Aorta (tissue), 5 donors: Measurements from ENCODE around the gene TNIP1. TPM values are rescaled to one million over a fixed set of nuclear protein-coding genes. Genes with fewer than 3 reads are reported as not detected.

ENCODE experiments used
- ATAC-seq: fragments of 200-7000 bp; cut with Tn5 transposase; one replicate; pipeline ENCODE4 v1.9.1; 2022; ENCODE audit warnings: moderate library complexity; ENCODE audit not compliant: low FRiP score
- DNase-seq, 2 donors: peaks; one replicate each; pipeline ENCODE4 v3.0.0-alpha.2; 2020
- H3K27ac ChIP-seq, 2 donors: one replicate each; pipeline ENCODE4 v1.5.1; 2013; ENCODE audit warnings: low read length in 2 of 2, mild to moderate bottlenecking in 2 of 2, moderate library complexity in 2 of 2, control low read depth in 1 of 2, inconsistent platforms in 1 of 2, low read depth in 1 of 2
- H3K27me3 ChIP-seq, 2 donors: one replicate each; pipeline ENCODE4 v1.6.1; 2013; ENCODE audit warnings: control low read depth in 1 of 2, low read length in 1 of 2, mild to moderate bottlenecking in 1 of 2, moderate library complexity in 1 of 2; ENCODE audit not compliant: insufficient read depth in 2 of 2, control insufficient read depth in 1 of 2
- H3K36me3 ChIP-seq, 2 donors: one replicate each; pipeline ENCODE4 v1.6.1; 2013; ENCODE audit warnings: control low read depth in 1 of 2, low read length in 1 of 2, mild to moderate bottlenecking in 1 of 2; ENCODE audit not compliant: insufficient read depth in 2 of 2, control insufficient read depth in 1 of 2
- H3K4me1 ChIP-seq, 2 donors: one replicate each; pipeline ENCODE4 v1.6.1; 2013; ENCODE audit warnings: low read length in 2 of 2, control low read depth in 1 of 2, mild to moderate bottlenecking in 1 of 2, moderate library complexity in 1 of 2; ENCODE audit not compliant: insufficient read depth in 2 of 2, control insufficient read depth in 1 of 2
- H3K4me3 ChIP-seq, 2 donors: one replicate each; pipeline ENCODE4 v1.5.1; 2013; ENCODE audit warnings: low read length in 2 of 2, control low read depth in 1 of 2, mild to moderate bottlenecking in 1 of 2
- H3K9me3 ChIP-seq: one replicate; pipeline ENCODE4 v1.6.1; 2013; ENCODE audit warnings: mild to moderate bottlenecking, low read length; ENCODE audit not compliant: control insufficient read depth
- WGBS, 2 donors: extraction: QIAGEN DNeasy Blood & Tissue Kit; methylation state at CpG; one replicate each; pipeline ENCODE4 v1.1.7; 2013; 5-methylcytosine and 5-hydroxymethylcytosine counted together
- intact Hi-C, 2 donors: fragments of 100-400 bp; cut with DNase I; formaldehyde crosslinking; loops; one replicate each; pipeline versions ENCODE4 v1.14.2 to v1.15.0; 2022
- polyA plus RNA-seq, 2 donors: library from polyadenylated mRNA; stranded (reverse); fragments of 200-250 nt; gene quantifications; one replicate each; pipeline ENCODE4 v1.2.3, GENCODE V29; 2013
- total RNA-seq, 2 donors: library from RNA; stranded (reverse); fragmentation: NEBNext Ultra II Directional; extraction: Animal tissue kit (Norgen Biotek cat#: 25700); gene quantifications; one replicate each; pipeline ENCODE4 v1.2.1, GENCODE V29; 2021
- donor health status: healthy with polysubstance abuse.
- donor health status: Bipolar disorder and iron deficiency.
- donor health status: DM: no; HTN: no; CAD: no.
- donor health status: DM: no; HTN: no; CAD: no.
- donor health status: DM: yes; HTN: yes; CAD: no.

The TNIP1 gene
- total and polyA plus RNA-seq, 4 donors, result 63.3 to 105 (median 81.8) TPM

- DNase-seq, result peak in 1 of 2 donors; percentile 72
- peak; percentile 71 for ATAC-seq
- intact Hi-C loops, result no loop called here
- peak overlapping the region in 1 of 2 donors; percentile 10 for H3K27ac ChIP-seq
- peaks cover 2 to 3% of the 10 kb centered on the region in 2 donors for H3K36me3 ChIP-seq
- WGBS, 2 donors, result 54 to 58% methylated on average over 11 of the region's 11 CpGs
- no peaks in the 10 kb centered on the region for H3K4me1 ChIP-seq
- H3K4me3 ChIP-seq, result no peak overlapping the region
- H3K27me3 ChIP-seq, result no peaks in the 10 kb centered on the region
- no peaks in the 10 kb centered on the region for H3K9me3 ChIP-seq
These were observed 27.1 kb upstream of the TNIP1 start for GRCh38 chr5:151107738-151108520.

- H3K36me3 ChIP-seq, result peaks cover 2 to 3% of the 10 kb centered on the region in 2 donors
- H3K4me3 ChIP-seq, result no peak overlapping the region
- 91 to 94% methylated on average over 7 of the region's 7 CpGs for WGBS, 2 donors
- DNase-seq (no peak), ATAC-seq (no peak)
- H3K27ac ChIP-seq, result no peak overlapping the region
- no peaks in the 10 kb centered on the region for H3K27me3 ChIP-seq
- H3K9me3 ChIP-seq, result no peaks in the 10 kb centered on the region
- H3K4me1 ChIP-seq, result no peaks in the 10 kb centered on the region
- intact Hi-C loops, result no loop called here
These were observed 26.2 kb upstream of the TNIP1 start for GRCh38 chr5:151107084-151107483.

- ATAC-seq (no peak), DNase-seq (peak in 1 of 2 donors; percentile 36)
- no peak overlapping the region for H3K27ac ChIP-seq
- no peaks in the 10 kb centered on the region for H3K4me1 ChIP-seq
- 95 to 96% methylated on average over 2 of the region's 2 CpGs for WGBS, 2 donors
- H3K9me3 ChIP-seq, result no peaks in the 10 kb centered on the region
- H3K27me3 ChIP-seq, result no peaks in the 10 kb centered on the region
- H3K36me3 ChIP-seq, result peaks cover 2 to 6% of the 10 kb centered on the region in 2 donors
- intact Hi-C loops, result no loop called here
- no peak overlapping the region for H3K4me3 ChIP-seq
These were observed 25.7 kb upstream of the TNIP1 start for GRCh38 chr5:151106509-151106908.

GRCh38 chr5:151106043-151106442, 25.2 kb upstream of the TNIP1 start:
- Histone ChIP-seq H3K27ac (no peak overlapping the region), H3K4me3 (no peak overlapping the region), H3K27me3 (no peaks in the 10 kb centered on the region), H3K9me3 (no peaks in the 10 kb centered on the region), H3K36me3 (peaks cover 2 to 6% of the 10 kb centered on the region in 2 donors), H3K4me1 (no peaks in the 10 kb centered on the region)
- DNase-seq, result no peak
- 83 to 87% methylated on average over 5 of the region's 5 CpGs for WGBS, 2 donors
- intact Hi-C loops, result no loop called here
- no peak for ATAC-seq

GRCh38 chr5:151105561-151105960, 24.7 kb upstream of the TNIP1 start:
- H3K27me3 ChIP-seq, result no peaks in the 10 kb centered on the region
- H3K27ac ChIP-seq, result no peak overlapping the region
- ATAC-seq (no peak), DNase-seq (no peak)
- peaks cover 2 to 6% of the 10 kb centered on the region in 2 donors for H3K36me3 ChIP-seq
- H3K4me3 ChIP-seq, result no peak overlapping the region
- intact Hi-C loops, result no loop called here
- no peaks in the 10 kb centered on the region for H3K9me3 ChIP-seq
- 93 to 97% methylated on average over 2 of the region's 2 CpGs for WGBS, 2 donors
- no peaks in the 10 kb centered on the region for H3K4me1 ChIP-seq

- H3K4me3 ChIP-seq, result no peak overlapping the region
- no peak overlapping the region for H3K27ac ChIP-seq
- 90 to 97% methylated on average over 5 of the region's 5 CpGs for WGBS, 2 donors
These were observed 24.0 kb upstream of the TNIP1 start for GRCh38 chr5:151104795-151105194.

GRCh38 chr5:151101746-151102145, 20.9 kb upstream of the TNIP1 start:
- Histone ChIP-seq H3K36me3 (peaks cover 2 to 4% of the 10 kb centered on the region in 2 donors), H3K9me3 (no peaks in the 10 kb centered on the region), H3K27ac (no peak overlapping the region), H3K27me3 (no peaks in the 10 kb centered on the region), H3K4me1 (no peaks in the 10 kb centered on the region), H3K4me3 (no peak overlapping the region)
- 31 to 45% methylated on average over 4 of the region's 4 CpGs for WGBS, 2 donors
- intact Hi-C loops, result no loop called here
- DNase-seq (no peak), ATAC-seq (no peak)

More at GRCh38 chr5:151104795-151105194, 24.0 kb upstream of the TNIP1 start:
- peak; percentile 37 for ATAC-seq
- no peak for DNase-seq
- intact Hi-C loops, result no loop called here
- Histone ChIP-seq H3K36me3 (peaks cover 2 to 4% of the 10 kb centered on the region in 2 donors), H3K4me1 (no peaks in the 10 kb centered on the region), H3K27me3 (no peaks in the 10 kb centered on the region), H3K9me3 (no peaks in the 10 kb centered on the region)

- 26 to 30% methylated on average over 9 of the region's 9 CpGs for WGBS, 2 donors
- Histone ChIP-seq H3K4me3 (no peak overlapping the region), H3K27ac (no peak overlapping the region), H3K9me3 (no peaks in the 10 kb centered on the region), H3K27me3 (no peaks in the 10 kb centered on the region), H3K4me1 (no peaks in the 10 kb centered on the region), H3K36me3 (peaks cover 2 to 4% of the 10 kb centered on the region in 2 donors)
- ATAC-seq (no peak), DNase-seq (no peak)
- intact Hi-C loops, result no loop called here
These were observed 20.3 kb upstream of the TNIP1 start for GRCh38 chr5:151101151-151101550.

- no peak overlapping the region for H3K27ac ChIP-seq
- ATAC-seq (no peak), DNase-seq (no peak)
- H3K4me1 ChIP-seq, result no peaks in the 10 kb centered on the region
- no peak overlapping the region for H3K4me3 ChIP-seq
- 78 to 81% methylated on average over 4 of the region's 4 CpGs for WGBS, 2 donors
- peaks cover 2 to 4% of the 10 kb centered on the region in 2 donors for H3K36me3 ChIP-seq
- H3K27me3 ChIP-seq, result no peaks in the 10 kb centered on the region
- H3K9me3 ChIP-seq, result no peaks in the 10 kb centered on the region
- intact Hi-C loops, result no loop called here
These were observed 19.8 kb upstream of the TNIP1 start for GRCh38 chr5:151100681-151101080.
